A549 (cell line): ENCODE results near the gene GCK. TPM values are rescaled to one million over a fixed set of nuclear protein-coding genes. Genes with fewer than 3 reads are reported as not detected.
"Not testable (repeated sequence)": the region's sequence is repeated elsewhere in the genome, so short reads cannot be mapped to it uniquely, and the experiment has no call there.

Source experiments
- ATAC-seq, 2 experiments: fragments of 200-7000 bp in 1 of 2; fragments of >200 bp in 1 of 2; cut with Nextera tagmentation in 1 of 2; cut with Tn5 transposase in 1 of 2; 3 replicates each; pipeline versions ENCODE4 v1.8.0 to v1.9.1; 2018 to 2020; ENCODE audit warnings: mild to moderate bottlenecking in 1 of 2, moderate library complexity in 1 of 2
- CTCF ChIA-PET: fragments of 300-600 bp; sonication (Branson Sonifier 250); formaldehyde crosslinking; extraction: SDS; loops from one replicate; lab custom pipeline; 2021; ENCODE audit warnings: antibody characterized with exemption, inconsistent platforms; lab: Yijun Ruan, JAX
- POLR2A ChIA-PET: fragments of 350-600 bp; formaldehyde crosslinking; extraction: SDS; loops from one replicate; lab custom pipeline; 2021; ENCODE audit warnings: antibody characterized with exemption, inconsistent platforms; lab: Yijun Ruan, JAX
- DNase-seq, 2 experiments: peaks; one replicate each; pipeline versions ENCODE4 v3.0.0 to v3.0.0-alpha.2; 2011 to 2016; ENCODE audit warnings: low read depth in 1 of 2, low spot score in 1 of 2
- FAIRE-seq: peaks from 2 replicates; lab custom pipeline; 2011; peaks lifted over from hg19 to GRCh38; lab: Jason Lieb, UNC
- H3K27ac ChIP-seq, 2 experiments: fragments of >200 bp; sonication (Bioruptor Twin); formaldehyde crosslinking; 3 replicates each; pipeline ENCODE4 v1.5.1; 2016 to 2017
- H3K4me1 ChIP-seq: fragments of >200 bp; sonication (Bioruptor Twin); formaldehyde crosslinking; 3 replicates; pipeline ENCODE4 v1.6.1; 2016
- H3K4me2 ChIP-seq: fragments of >200 bp; sonication (Bioruptor Twin); formaldehyde crosslinking; 3 replicates; pipeline ENCODE4 v1.6.1; 2016
- H3K4me3 ChIP-seq: fragments of >200 bp; sonication (Bioruptor Twin); formaldehyde crosslinking; 3 replicates; pipeline ENCODE4 v1.5.1; 2016
- H3K9me3 ChIP-seq: fragments of >200 bp; sonication (Bioruptor Twin); formaldehyde crosslinking; 3 replicates; pipeline ENCODE4 v1.6.1; 2016
- CBX8 ChIP-seq: fragments of 200-600 bp; sonication (generic); IDR thresholded peaks from 2 replicates; pipeline ENCODE4 v1.6.1; 2016
- EHMT2 ChIP-seq: fragments of 200-600 bp; sonication (generic); IDR thresholded peaks from 2 replicates; pipeline ENCODE4 v1.6.1; 2016; ENCODE audit warnings: antibody characterized with exemption, low read depth, mild to moderate bottlenecking, moderate library complexity
- EP300 ChIP-seq, 2 experiments: fragments of >200 bp; sonication (Bioruptor Twin); formaldehyde crosslinking; IDR thresholded peaks; 2 replicates in 1 of 2; 3 replicates in 1 of 2; pipeline ENCODE4 v1.6.1; 2016 to 2017
- ESRRA ChIP-seq: fragments of 150-350 bp; IDR thresholded peaks from 2 replicates; pipeline ENCODE4 v1.6.1; 2014; ENCODE audit warnings: mild to moderate bottlenecking, low read length, borderline replicate concordance
- FOSL2 ChIP-seq, 2 experiments: fragments of 450-650 bp in 1 of 2; fragments of >200 bp in 1 of 2; sonication (Bioruptor Twin) in 1 of 2; formaldehyde crosslinking; IDR thresholded peaks; 2 replicates each; pipeline versions ENCODE4 v1.5.0 to v1.6.1; 2016 to 2020; ENCODE audit warnings: mild to moderate bottlenecking in 1 of 2, moderate library complexity in 1 of 2
- FOXS1 ChIP-seq: fragments of 250-450 bp; sonication (Bioruptor Pico); IDR thresholded peaks from 2 replicates; pipeline ENCODE4 v1.5.0; 2020; ENCODE audit warnings: mild to moderate bottlenecking, moderate library complexity
- HDAC2 ChIP-seq: fragments of 200-600 bp; sonication (generic); IDR thresholded peaks from 2 replicates; pipeline ENCODE4 v1.6.1; 2016
- HEYL ChIP-seq: fragments of 250-450 bp; sonication (Bioruptor Pico); IDR thresholded peaks from 2 replicates; pipeline ENCODE4 v1.8.0; 2021; ENCODE audit warnings: mild to moderate bottlenecking, moderate library complexity
- HOXA7 ChIP-seq: fragments of 250-450 bp; sonication (Bioruptor Pico); IDR thresholded peaks from 2 replicates; pipeline ENCODE4 v1.5.0; 2020; ENCODE audit warnings: mild to moderate bottlenecking, moderate library complexity
- HOXB13 ChIP-seq: fragments of 250-450 bp; sonication (Bioruptor Pico); IDR thresholded peaks from 2 replicates; pipeline ENCODE4 v1.5.0; 2020; ENCODE audit warnings: low read depth, mild to moderate bottlenecking, moderate library complexity
- HOXB5 ChIP-seq: fragments of 250-450 bp; sonication (Bioruptor Pico); IDR thresholded peaks from 2 replicates; pipeline ENCODE4 v1.5.0; 2020; ENCODE audit warnings: mild to moderate bottlenecking, moderate library complexity
- JUN ChIP-seq, 2 experiments: fragments of >200 bp; sonication (Bioruptor Twin); formaldehyde crosslinking; IDR thresholded peaks; 2 replicates in 1 of 2; 3 replicates in 1 of 2; pipeline ENCODE4 v1.6.1; 2016 to 2017
- KDM5A ChIP-seq: fragments of 200-600 bp; sonication (generic); IDR thresholded peaks from 2 replicates; pipeline ENCODE4 v1.6.1; 2016; ENCODE audit warnings: antibody characterized with exemption, mild to moderate bottlenecking
- MAFK ChIP-seq: fragments of 450-650 bp; IDR thresholded peaks from 2 replicates; pipeline ENCODE4 v1.6.1; 2014; ENCODE audit not compliant: partially characterized antibody
- NR3C1 ChIP-seq: fragments of >200 bp; sonication (Bioruptor Twin); formaldehyde crosslinking; IDR thresholded peaks from 3 replicates; pipeline ENCODE4 v1.6.1; 2017
- POLR2A ChIP-seq: IDR thresholded peaks from 2 replicates; pipeline ENCODE4 v1.6.1; 2012; ENCODE audit warnings: mild to moderate bottlenecking, low read length
- POLR2AphosphoS2 ChIP-seq: conservative IDR thresholded peaks from 2 replicates; pipeline ENCODE4 v1.6.1; 2012; ENCODE audit warnings: low read length, improper control_type of control experiment, inconsistent platforms
- SMC3 ChIP-seq: fragments of >200 bp; sonication (Bioruptor Twin); formaldehyde crosslinking; IDR thresholded peaks from 3 replicates; pipeline ENCODE4 v1.6.1; 2018; ENCODE audit warnings: inconsistent platforms
- SREBF2 ChIP-seq: fragments of 450-650 bp; IDR thresholded peaks from 2 replicates; pipeline ENCODE4 v1.6.1; 2014; ENCODE audit warnings: mild to moderate bottlenecking, moderate library complexity
- TFCP2L1 ChIP-seq: fragments of 250-450 bp; sonication (Bioruptor Pico); IDR thresholded peaks from 2 replicates; pipeline ENCODE4 v1.5.0; 2021; ENCODE audit warnings: mild to moderate bottlenecking
- ZFP36 ChIP-seq: fragments of 450-650 bp; IDR thresholded peaks from 2 replicates; pipeline ENCODE4 v1.6.1; 2014; ENCODE audit warnings: borderline replicate concordance; ENCODE audit not compliant: partially characterized antibody
- ZNF302 ChIP-seq: fragments of 250-450 bp; sonication (Bioruptor Pico); IDR thresholded peaks from 2 replicates; pipeline ENCODE4 v1.9.0; 2021; ENCODE audit warnings: inconsistent platforms, mild to moderate bottlenecking, moderate library complexity
- WGBS: methylation state at CpG from one replicate; pipeline ENCODE4 v1.1.6; 2017; ENCODE audit errors: missing lambda C conversion rate; 5-methylcytosine and 5-hydroxymethylcytosine counted together
- polyA plus RNA-seq, 4 experiments: library from polyadenylated mRNA; depleted of rRNA in 3 of 4; stranded (reverse); fragments of >200 nt; fragmentation: RNase III in 1 of 4; extraction: RNeasy Plus Mini Kit Qiagen cat#74134 plus additional on column Dnase treatment in 1 of 4; gene quantifications; 2 replicates in 3 of 4; 3 replicates in 1 of 4; pipeline ENCODE4 v1.2.3, GENCODE V29; 2011 to 2017

The GCK gene
- polyA plus RNA-seq, 2 of the 4 experiments (the other 2 are of a cell fraction): 0.12 TPM; not detected in 1

DNA sequence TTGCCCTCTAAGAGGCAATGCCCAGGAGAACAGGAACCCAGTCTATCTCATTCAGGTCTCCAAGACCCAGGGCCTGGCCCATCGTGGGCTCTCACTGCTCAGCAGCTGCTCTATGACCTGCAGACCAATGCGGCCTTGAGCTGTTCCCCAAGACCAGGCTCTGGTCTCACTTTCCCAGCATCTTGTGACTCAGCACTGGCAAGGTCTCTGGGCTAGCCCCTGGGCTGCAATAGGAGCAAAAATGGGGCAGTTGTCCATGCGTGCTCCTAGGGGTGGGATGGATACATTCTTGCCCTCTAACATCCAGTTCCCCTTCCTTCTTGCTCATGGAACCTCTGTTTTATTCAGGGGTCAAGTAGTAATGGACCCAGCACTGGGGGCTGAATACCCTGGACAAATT, 13.5 kb downstream of the GCK start:
- no peak for FAIRE-seq
- WGBS: 26% methylated on average over 3 of the region's 3 CpGs
- no peak for DNase-seq
- peaks cover 15% of the 10 kb centered on the region; the same call in 2 of the 3 replicates for H3K4me1 ChIP-seq
- no peak for ATAC-seq
- TF ChIP-seq EHMT2 (no peak), JUN (IDR thresholded peaks at IDR 0.05) (no peak), HEYL (no peak), HOXA7 (no peak), POLR2AphosphoS2 (no peak), ZNF302 (CRISPR knock-in tag) (no peak), FOXS1 (CRISPR knock-in tag) (no peak), ZFP36 (no peak), HDAC2 (no peak), KDM5A (no peak), EP300 (IDR thresholded peaks at IDR 0.05) (no peak)
- H3K27ac ChIP-seq: no peak overlapping the region
- no peak overlapping the region for H3K4me3 ChIP-seq
- ChIA-PET CTCF (interaction anchor here (1.0 kb wide), 1 partner anchor 21 kb away, joined by 3 read pairs; no protein-coding TSS in a partner anchor), POLR2A (no interaction called here)
- H3K4me2 ChIP-seq: no peak overlapping the region
- H3K9me3 ChIP-seq: no peaks in the 10 kb centered on the region

DNA sequence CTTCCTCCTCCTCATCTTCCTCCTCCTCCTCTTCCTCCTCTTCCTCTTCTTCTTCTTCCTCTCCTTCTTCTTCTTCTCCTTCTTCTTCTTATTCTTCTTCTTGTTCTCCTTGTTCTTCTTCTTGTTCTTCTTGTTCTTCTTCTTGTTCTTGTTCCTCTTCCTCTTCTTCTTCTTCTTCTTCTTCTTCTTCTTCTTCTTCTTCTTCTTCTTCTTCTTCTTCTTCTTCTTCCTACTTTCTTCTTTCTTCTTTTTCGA, 14.6 kb downstream of the GCK start:
- WGBS: 0% methylated on average over 1 of the region's 1 CpG
- ATAC-seq, H3K27ac ChIP-seq, FAIRE-seq, POLR2A ChIA-PET, DNase-seq, H3K4me2 ChIP-seq, H3K9me3 ChIP-seq, H3K4me3 ChIP-seq: not testable (repeated sequence)
- CTCF ChIA-PET: interaction anchor here (0.6 to 0.7 kb wide), 2 partner anchors 34 to 673 kb away, joined by 3 read pairs; partner anchors contain the start of gene H2AZ2
- peaks cover 15% of the 10 kb centered on the region; the same call in 2 of the 3 replicates for H3K4me1 ChIP-seq

DNA sequence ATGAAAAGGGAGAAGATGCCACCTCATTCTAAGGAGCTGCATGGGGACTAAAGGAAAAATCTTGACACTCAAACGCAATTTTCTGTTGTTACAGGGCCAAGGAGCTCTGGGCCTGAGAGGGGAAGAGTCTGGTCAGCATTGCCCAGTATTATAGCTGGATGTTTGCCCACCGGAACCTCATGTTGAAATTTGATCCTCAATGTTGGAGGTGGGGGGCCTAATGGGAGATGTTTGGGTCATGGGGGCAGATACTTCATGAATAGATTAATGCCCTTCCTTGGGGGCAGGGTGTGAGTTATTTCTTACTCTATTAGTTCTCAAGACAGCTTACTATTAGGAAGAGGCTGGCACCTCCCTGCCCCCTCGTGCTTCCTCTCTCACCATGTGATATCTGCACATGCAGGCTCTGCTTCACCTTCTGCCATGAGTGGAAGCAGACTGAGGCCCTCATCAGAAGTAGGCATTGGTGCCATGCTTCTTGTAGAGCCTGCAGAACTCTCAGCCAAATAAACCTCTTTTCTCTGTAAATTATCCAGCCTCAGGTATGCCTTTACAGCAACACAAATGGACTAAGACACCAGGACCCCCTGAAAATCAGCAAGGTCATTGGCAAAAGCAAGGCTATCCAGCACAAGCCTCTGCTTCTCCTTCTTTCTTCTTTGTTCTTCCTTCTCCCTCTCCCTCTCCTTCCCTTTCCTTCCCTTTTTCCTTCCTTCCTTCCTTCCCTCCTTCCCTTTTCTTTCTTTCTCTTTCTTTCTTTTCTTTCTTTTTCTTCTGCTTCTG, 15.1 kb downstream of the GCK start:
- ATAC-seq (no peak), FAIRE-seq (no peak), DNase-seq (no peak)
- Histone ChIP-seq H3K9me3 (no peaks in the 10 kb centered on the region), H3K4me2 (no peak overlapping the region), H3K4me3 (no peak overlapping the region), H3K4me1 (peaks cover 15% of the 10 kb centered on the region; the same call in 2 of the 3 replicates), H3K27ac (no peak overlapping the region)
- TF ChIP-seq HOXB13 (no peak), HOXB5 (CRISPR knock-in tag) (no peak), SREBF2 (no peak), FOSL2 (IDR thresholded peaks at IDR 0.05) (no peak), FOSL2 (CRISPR knock-in tag; IDR thresholded peaks at IDR 0.05) (no peak), FOXS1 (CRISPR knock-in tag) (no peak), CBX8 (no peak), ZNF302 (CRISPR knock-in tag) (no peak), NR3C1 (no peak), ESRRA (no peak), TFCP2L1 (CRISPR knock-in tag) (no peak), SMC3 (no peak), POLR2A (no peak)
- 37% methylated on average over 3 of the region's 3 CpGs for whole genome bisulfite sequencing
- ChIA-PET CTCF (interaction anchor here (0.7 to 0.8 kb wide), 3 partner anchors 9 to 34 kb away, joined by 3 read pairs; no protein-coding TSS in a partner anchor), POLR2A (no interaction called here)

DNA sequence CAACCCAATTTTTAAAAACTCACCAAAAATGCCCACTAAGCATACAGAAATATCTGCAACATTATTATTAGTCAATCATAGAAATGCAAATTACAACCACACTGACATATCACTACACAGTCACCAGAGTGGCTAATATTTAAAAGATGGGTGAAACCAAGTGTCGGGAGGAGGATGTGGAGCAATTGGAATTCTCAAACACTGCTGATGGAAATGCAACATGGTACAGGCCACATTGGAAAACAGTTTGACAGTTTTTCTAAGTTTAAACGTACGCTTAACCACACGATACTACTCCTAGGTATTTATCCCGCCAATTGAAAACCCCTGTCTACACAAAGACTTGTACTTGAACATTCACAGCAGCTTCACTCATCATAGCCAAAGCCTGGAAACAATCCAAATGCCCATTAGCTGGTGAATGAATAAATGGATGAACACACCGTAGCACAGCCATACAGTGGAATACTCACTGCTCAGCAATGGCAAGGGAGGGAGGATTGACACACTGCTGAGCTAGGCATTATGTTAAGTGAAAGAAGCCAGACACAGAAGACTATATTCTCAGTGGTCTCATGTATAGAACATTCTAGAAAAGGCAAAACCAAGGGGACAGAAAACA, 16.3 kb downstream of the GCK start:
- FAIRE-seq: no peak

More for the DNA sequence above, 16.3 kb downstream of the GCK start:
- peaks cover 9% of the 10 kb centered on the region; the same call in 2 of the 3 replicates for H3K4me1 ChIP-seq
- peak; percentile 2 for TF ChIP-seq MAFK
- no peak for TF ChIP-seq FOXS1 (CRISPR knock-in tag)
- DNase-seq (no peak), ATAC-seq (no peak)
- CTCF ChIA-PET: interaction anchor here (0.8 kb wide), 2 partner anchors 10 to 29 kb away, joined by 3 read pairs; no protein-coding TSS in a partner anchor
- no peak overlapping the region for H3K27ac ChIP-seq
- no peak overlapping the region for H3K4me2 ChIP-seq
- no peak overlapping the region for H3K4me3 ChIP-seq
- H3K9me3 ChIP-seq: no peaks in the 10 kb centered on the region
- POLR2A ChIA-PET: no interaction called here
- WGBS: 54% methylated on average over 6 of the region's 6 CpGs
